IMR-90 (cell line): ENCODE results near the gene COL6A3. TPM values are rescaled to one million over a fixed set of nuclear protein-coding genes. Genes with fewer than 3 reads are reported as not detected.

Source experiments
- ATAC-seq: fragments of 200-7000 bp; cut with Tn5 transposase; 2 replicates; pipeline ENCODE4 v1.9.1; 2020; ENCODE audit warnings: low read depth, mild to moderate bottlenecking, moderate library complexity
- BruUV-seq: library from RNA; stranded (reverse); fragments of 400-500 nt; replicated peaks from 2 replicates; lab custom pipeline; 2021; lab: Mats Ljungman, UMichigan
- CTCF ChIA-PET: fragments of 300-600 bp; formaldehyde crosslinking; extraction: SDS; loops from one replicate; lab custom pipeline; 2021; ENCODE audit warnings: antibody characterized with exemption; lab: Yijun Ruan, JAX
- POLR2A ChIA-PET: fragments of 300-600 bp; sonication (Branson Sonifier 250); formaldehyde crosslinking; loops from one replicate; lab custom pipeline; 2022; ENCODE audit warnings: antibody characterized with exemption; ENCODE audit not compliant: unreplicated experiment; lab: Charles Lee
- DNase-seq: peaks from one replicate; pipeline ENCODE4 v3.0.0; 2013
- H2AFZ ChIP-seq: replicated peaks from 2 replicates; pipeline ENCODE3; 2013; ENCODE audit warnings: low read length, mild to moderate bottlenecking; ENCODE audit not compliant: poor library complexity
- H2AK5ac ChIP-seq: 2 replicates; pipeline ENCODE4 v1.6.1; 2013; ENCODE audit warnings: low read depth, low read length, inconsistent platforms
- H2AK9ac ChIP-seq: replicated peaks from 2 replicates; pipeline ENCODE3; 2013; ENCODE audit warnings: mild to moderate bottlenecking, low read depth, low read length, moderate library complexity; ENCODE audit not compliant: poor library complexity
- H2BK120ac ChIP-seq: 2 replicates; pipeline ENCODE4 v1.6.1; 2013; ENCODE audit warnings: low read depth, low read length, inconsistent platforms
- H2BK15ac ChIP-seq: 3 replicates; pipeline ENCODE4 v1.6.1; 2013; ENCODE audit warnings: low read depth, low read length, inconsistent platforms
- H2BK20ac ChIP-seq: 2 replicates; pipeline ENCODE4 v1.6.1; 2013; ENCODE audit warnings: low read depth, mild to moderate bottlenecking, inconsistent platforms, low read length, moderate library complexity
- H2BK5ac ChIP-seq: 2 replicates; pipeline ENCODE4 v1.6.1; 2013; ENCODE audit warnings: mild to moderate bottlenecking, low read depth, low read length, inconsistent platforms; ENCODE audit not compliant: poor library complexity, severe bottlenecking
- H3K14ac ChIP-seq: replicated peaks from 2 replicates; pipeline ENCODE4 v1.6.1; 2013; ENCODE audit warnings: low read depth, low read length, inconsistent platforms
- H3K18ac ChIP-seq: 2 replicates; pipeline ENCODE4 v1.6.1; 2013; ENCODE audit warnings: low read depth, low read length, control low read depth
- H3K23ac ChIP-seq: 2 replicates; pipeline ENCODE4 v1.6.1; 2013; ENCODE audit warnings: low read depth, low read length, inconsistent platforms
- H3K27ac ChIP-seq: 2 replicates; pipeline ENCODE4 v1.5.1; 2013; ENCODE audit warnings: mild to moderate bottlenecking, control low read depth, low read length; ENCODE audit not compliant: insufficient read depth
- H3K27me3 ChIP-seq: 2 replicates; pipeline ENCODE4 v1.6.1; 2013; ENCODE audit warnings: low read length; ENCODE audit not compliant: control insufficient read depth, insufficient read depth
- H3K36me3 ChIP-seq: 2 replicates; pipeline ENCODE4 v1.6.1; 2013; ENCODE audit warnings: low read length, mixed read lengths; ENCODE audit not compliant: control insufficient read depth, insufficient read depth
- H3K4ac ChIP-seq: 2 replicates; pipeline ENCODE4 v1.6.1; 2013; ENCODE audit warnings: low read depth, low read length, inconsistent platforms
- H3K4me1 ChIP-seq: 2 replicates; pipeline ENCODE4 v1.6.1; 2013; ENCODE audit warnings: low read length, mixed read lengths; ENCODE audit not compliant: control insufficient read depth, insufficient read depth
- H3K4me2 ChIP-seq: 2 replicates; pipeline ENCODE4 v1.6.1; 2013; ENCODE audit warnings: low read depth, mild to moderate bottlenecking, control low read depth, low read length, moderate library complexity
- H3K4me3 ChIP-seq: 2 replicates; pipeline ENCODE4 v1.5.1; 2013; ENCODE audit warnings: low read depth, mild to moderate bottlenecking, control low read depth, low read length, moderate library complexity; ENCODE audit not compliant: insufficient read depth
- H3K56ac ChIP-seq: 2 replicates; pipeline ENCODE4 v1.6.1; 2013; ENCODE audit warnings: low read length, inconsistent platforms; ENCODE audit not compliant: insufficient read depth; ENCODE audit errors: extremely low read depth
- H3K79me1 ChIP-seq, 2 experiments: 2 replicates each; pipeline ENCODE4 v1.6.1; 2013; ENCODE audit warnings: low read length in 2 of 2, inconsistent platforms in 1 of 2, low read depth in 1 of 2
- H3K9ac ChIP-seq: 2 replicates; pipeline ENCODE4 v1.6.1; 2013; ENCODE audit warnings: low read depth, low read length, control low read depth
- H3K9me1 ChIP-seq: 2 replicates; pipeline ENCODE4 v1.6.1; 2013; ENCODE audit warnings: low read length, inconsistent platforms; ENCODE audit not compliant: insufficient read depth
- H3K9me3 ChIP-seq: 2 replicates; pipeline ENCODE4 v1.6.1; 2013; ENCODE audit warnings: low read length; ENCODE audit not compliant: control insufficient read depth, insufficient read depth
- H4K20me1 ChIP-seq: 2 replicates; pipeline ENCODE4 v1.6.1; 2013; ENCODE audit warnings: low read length, inconsistent platforms; ENCODE audit not compliant: insufficient read depth
- H4K5ac ChIP-seq: 2 replicates; pipeline ENCODE4 v1.6.1; 2013; ENCODE audit warnings: mild to moderate bottlenecking, low read depth, low read length, control low read depth
- H4K8ac ChIP-seq, 2 experiments: 2 replicates each; pipeline ENCODE4 v1.6.1; 2013; ENCODE audit warnings: low read depth in 2 of 2, low read length in 2 of 2, control low read depth in 1 of 2, inconsistent platforms in 1 of 2
- H4K91ac ChIP-seq: 2 replicates; pipeline ENCODE4 v1.6.1; 2013; ENCODE audit warnings: low read depth, low read length, inconsistent platforms; ENCODE audit not compliant: insufficient read depth
- BHLHE40 ChIP-seq: fragments of 150-350 bp; IDR thresholded peaks from 2 replicates; pipeline ENCODE4 v1.6.1; 2016; ENCODE audit warnings: mild to moderate bottlenecking, low read depth, low read length
- CEBPB ChIP-seq: IDR thresholded peaks from 2 replicates; pipeline ENCODE4 v1.6.1; 2012; ENCODE audit warnings: low read depth, low read length, improper control_type of control experiment
- CHD1 ChIP-seq: IDR thresholded peaks from 2 replicates; pipeline ENCODE4 v1.6.1; 2012; ENCODE audit warnings: low read depth, low read length, improper control_type of control experiment
- FOS ChIP-seq: fragments of 150-350 bp; IDR thresholded peaks from 2 replicates; pipeline ENCODE4 v1.6.1; 2016; ENCODE audit warnings: low read depth, low read length
- MAFK ChIP-seq: IDR thresholded peaks from 2 replicates; pipeline ENCODE4 v1.6.1; 2012; ENCODE audit warnings: low read depth, low read length, improper control_type of control experiment
- MAZ ChIP-seq: IDR thresholded peaks from 2 replicates; pipeline ENCODE4 v1.6.1; 2012; ENCODE audit warnings: low read depth, mild to moderate bottlenecking, low read length, improper control_type of control experiment, moderate library complexity, borderline replicate concordance
- MXI1 ChIP-seq: IDR thresholded peaks from 2 replicates; pipeline ENCODE4 v1.6.1; 2012; ENCODE audit warnings: low read depth, mild to moderate bottlenecking, low read length, moderate library complexity, borderline replicate concordance
- NFE2L2 ChIP-seq: fragments of 150-350 bp; IDR thresholded peaks from 2 replicates; pipeline ENCODE4 v1.6.1; 2016; ENCODE audit warnings: low read depth, mild to moderate bottlenecking, low read length
- POLR2A ChIP-seq: IDR thresholded peaks from 2 replicates; pipeline ENCODE4 v1.6.1; 2012; ENCODE audit warnings: mild to moderate bottlenecking, low read depth, low read length
- RCOR1 ChIP-seq: IDR thresholded peaks from 2 replicates; pipeline ENCODE4 v1.6.1; 2012; ENCODE audit warnings: mild to moderate bottlenecking, low read length, improper control_type of control experiment; ENCODE audit not compliant: insufficient replicate concordance
- RFX5 ChIP-seq: IDR thresholded peaks from 2 replicates; pipeline ENCODE4 v1.8.0; 2012; ENCODE audit warnings: low read depth, mild to moderate bottlenecking, low read length, moderate library complexity
- SMC3 ChIP-seq: fragments of 150-350 bp; IDR thresholded peaks from 2 replicates; pipeline ENCODE4 v1.6.1; 2016; ENCODE audit warnings: low read depth, mild to moderate bottlenecking, antibody characterized with exemption, low read length, moderate library complexity
- WGBS, 2 experiments: methylation state at CpG; one replicate each; pipeline versions ENCODE4 v1.1.5 to v1.1.7; 2013; ENCODE audit warnings: missing lambda C conversion rate in 2 of 2; ENCODE audit not compliant: insufficient read length in 1 of 2; ENCODE audit errors: extremely low coverage in 2 of 2; 5-methylcytosine and 5-hydroxymethylcytosine counted together
- dilution Hi-C: fragments of 300-500 bp; cut with HindIII; formaldehyde crosslinking; loops from one replicate; pipeline ENCODE4 v1.14.3; 2018; ENCODE audit warnings: low sequenced_read_pairs; ENCODE audit not compliant: unreplicated experiment
- in situ Hi-C: fragments of 300-500 bp; cut with MboI; formaldehyde crosslinking; loops from 3 replicates; pipeline ENCODE4 v1.14.3; 2019; ENCODE audit warnings: low sequenced_read_pairs, inconsistent platforms, mixed read lengths
- intact Hi-C: fragments of 100-400 bp; cut with micrococcal nuclease; formaldehyde crosslinking; loops from 2 replicates; pipeline ENCODE4 v1.10.0; 2022
- polyA plus RNA-seq, 3 experiments: library from polyadenylated mRNA; depleted of rRNA; stranded (reverse); fragments of >200 nt; gene quantifications; 2 replicates each; pipeline ENCODE4 v1.2.3, GENCODE V29; 2012; ENCODE audit warnings: low replicate concordance in 1 of 3
- total RNA-seq: library from RNA; depleted of rRNA; stranded (reverse); fragments of >200 nt; gene quantifications from 2 replicates; pipeline ENCODE4 v1.2.3, GENCODE V29; 2012
- TF ChIP-seq, protein P1 (sequence below): fragments of 150-350 bp; IDR thresholded peaks from 2 replicates; pipeline ENCODE4 v1.6.1; 2016; ENCODE audit warnings: low read depth, mild to moderate bottlenecking, low read length, moderate library complexity, borderline replicate concordance
- TF ChIP-seq, protein P2 (sequence below): fragments of 150-350 bp; IDR thresholded peaks from 2 replicates; pipeline ENCODE4 v1.6.1; 2017; ENCODE audit warnings: mild to moderate bottlenecking, antibody characterized with exemption, low read length, low read depth
- TF ChIP-seq, protein P3 (sequence below): conservative IDR thresholded peaks from 2 replicates; pipeline ENCODE4 v1.5.1; 2012; ENCODE audit warnings: mild to moderate bottlenecking, low read depth, low read length, improper control_type of control experiment

The COL6A3 gene
- total and polyA plus RNA-seq, 2 of the 4 experiments (the other 2 are of a cell fraction) = 964 to 1,855 TPM

GRCh38 chr2:237450583-237450982, 36.6 kb upstream of the COL6A3 start:
- H3K18ac ChIP-seq = no peak overlapping the region
- POLR2A ChIA-PET = interaction anchor here (1.7 kb wide), 1 partner anchor 39 kb away, joined by 7 read pairs; no protein-coding TSS in a partner anchor
- in situ Hi-C loops = no loop called here
- TF ChIP-seq MAFK (no peak), POLR2A (no peak), FOS (no peak), RFX5 (no peak), MXI1 (no peak), BHLHE40 (no peak), NFE2L2 (no peak), CHD1 (no peak), MAZ (no peak), SMC3 (no peak), RCOR1 (no peak), CEBPB (no peak)
- TF ChIP-seq, protein P1, sequence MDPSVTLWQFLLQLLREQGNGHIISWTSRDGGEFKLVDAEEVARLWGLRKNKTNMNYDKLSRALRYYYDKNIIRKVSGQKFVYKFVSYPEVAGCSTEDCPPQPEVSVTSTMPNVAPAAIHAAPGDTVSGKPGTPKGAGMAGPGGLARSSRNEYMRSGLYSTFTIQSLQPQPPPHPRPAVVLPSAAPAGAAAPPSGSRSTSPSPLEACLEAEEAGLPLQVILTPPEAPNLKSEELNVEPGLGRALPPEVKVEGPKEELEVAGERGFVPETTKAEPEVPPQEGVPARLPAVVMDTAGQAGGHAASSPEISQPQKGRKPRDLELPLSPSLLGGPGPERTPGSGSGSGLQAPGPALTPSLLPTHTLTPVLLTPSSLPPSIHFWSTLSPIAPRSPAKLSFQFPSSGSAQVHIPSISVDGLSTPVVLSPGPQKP = no peak
- TF ChIP-seq, protein P2, sequence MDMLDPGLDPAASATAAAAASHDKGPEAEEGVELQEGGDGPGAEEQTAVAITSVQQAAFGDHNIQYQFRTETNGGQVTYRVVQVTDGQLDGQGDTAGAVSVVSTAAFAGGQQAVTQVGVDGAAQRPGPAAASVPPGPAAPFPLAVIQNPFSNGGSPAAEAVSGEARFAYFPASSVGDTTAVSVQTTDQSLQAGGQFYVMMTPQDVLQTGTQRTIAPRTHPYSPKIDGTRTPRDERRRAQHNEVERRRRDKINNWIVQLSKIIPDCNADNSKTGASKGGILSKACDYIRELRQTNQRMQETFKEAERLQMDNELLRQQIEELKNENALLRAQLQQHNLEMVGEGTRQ = no peak
- TF ChIP-seq, protein P3, sequence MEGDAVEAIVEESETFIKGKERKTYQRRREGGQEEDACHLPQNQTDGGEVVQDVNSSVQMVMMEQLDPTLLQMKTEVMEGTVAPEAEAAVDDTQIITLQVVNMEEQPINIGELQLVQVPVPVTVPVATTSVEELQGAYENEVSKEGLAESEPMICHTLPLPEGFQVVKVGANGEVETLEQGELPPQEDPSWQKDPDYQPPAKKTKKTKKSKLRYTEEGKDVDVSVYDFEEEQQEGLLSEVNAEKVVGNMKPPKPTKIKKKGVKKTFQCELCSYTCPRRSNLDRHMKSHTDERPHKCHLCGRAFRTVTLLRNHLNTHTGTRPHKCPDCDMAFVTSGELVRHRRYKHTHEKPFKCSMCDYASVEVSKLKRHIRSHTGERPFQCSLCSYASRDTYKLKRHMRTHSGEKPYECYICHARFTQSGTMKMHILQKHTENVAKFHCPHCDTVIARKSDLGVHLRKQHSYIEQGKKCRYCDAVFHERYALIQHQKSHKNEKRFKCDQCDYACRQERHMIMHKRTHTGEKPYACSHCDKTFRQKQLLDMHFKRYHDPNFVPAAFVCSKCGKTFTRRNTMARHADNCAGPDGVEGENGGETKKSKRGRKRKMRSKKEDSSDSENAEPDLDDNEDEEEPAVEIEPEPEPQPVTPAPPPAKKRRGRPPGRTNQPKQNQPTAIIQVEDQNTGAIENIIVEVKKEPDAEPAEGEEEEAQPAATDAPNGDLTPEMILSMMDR = no peak

More at GRCh38 chr2:237450583-237450982, 36.6 kb upstream of the COL6A3 start:
- H3K36me3 ChIP-seq = no peaks in the 10 kb centered on the region
- 0 out of 2 replicates have a peak overlapping the region, but pooled peaks have one; percentile 20 for H3K23ac ChIP-seq
- H3K4me1 ChIP-seq = peaks cover 32% of the 10 kb centered on the region
- peak overlapping the region; percentile 7; the same call in 1 of the 2 replicates for H3K14ac ChIP-seq
- H3K27me3 ChIP-seq = no peaks in the 10 kb centered on the region
- peak overlapping the region; percentile 83; the same call in 1 of the 2 replicates for H4K91ac ChIP-seq
- H3K4ac ChIP-seq = peak overlapping the region; percentile 70
- peak overlapping the region; percentile 36 for H2BK120ac ChIP-seq
- no peaks in the 10 kb centered on the region for H3K9me3 ChIP-seq
- BruUV-seq = no TSS peak
- H3K9ac ChIP-seq = no peak overlapping the region
- peaks cover 0 to 15% of the 10 kb centered on the region in 2 experiments; a peak in 2 of 4 replicates for H3K79me1 ChIP-seq
- H4K5ac ChIP-seq = peak overlapping the region; percentile 20; the same call in 1 of the 2 replicates
- H3K56ac ChIP-seq = no peak overlapping the region
- peak overlapping the region; percentile 84 for H2AK5ac ChIP-seq
- DNase-seq (no peak), ATAC-seq (no peak)
- peak overlapping the region in 1 of 2 experiments; percentile 77; a peak in 2 of 4 replicates for H4K8ac ChIP-seq
- H2AK9ac ChIP-seq = no peak overlapping the region
- CTCF ChIA-PET = interaction anchor here (0.6 to 2.0 kb wide), 7 partner anchors 8 to 318 kb away, joined by 3 to 17 read pairs (median 3); partner anchors contain the start of gene COL6A3
- H3K4me3 ChIP-seq = no peak overlapping the region
- H2BK5ac ChIP-seq = no peak overlapping the region
- no peaks in the 10 kb centered on the region for H4K20me1 ChIP-seq
- H3K9me1 ChIP-seq = peaks cover 11% of the 10 kb centered on the region
- H2BK15ac ChIP-seq = 0 out of 3 replicates have a peak overlapping the region, but pooled peaks have one; percentile 84
- 100% methylated on average over 3 of the region's 13 CpGs; no CpG with 5 or more reads in 1 of the 2 experiments for WGBS, 2 experiments
- peak overlapping the region; percentile 4 for H2AFZ ChIP-seq
- H3K27ac ChIP-seq = no peak overlapping the region
- intact Hi-C loops = loop anchor here (2.0 kb wide), 1 partner anchor 26 kb away; no protein-coding TSS in a partner anchor
- dilution Hi-C loops = no loop called here
- H2BK20ac ChIP-seq = peak overlapping the region; percentile 57; the same call in 1 of the 2 replicates
- no peak overlapping the region for H3K4me2 ChIP-seq
